ENCODE measurements around the gene EXD3.
"Not testable (repeated sequence)": the region's sequence is repeated elsewhere in the genome, so short reads cannot be mapped to it uniquely, and the experiment has no call there.

EXD3 gene

DNA sequence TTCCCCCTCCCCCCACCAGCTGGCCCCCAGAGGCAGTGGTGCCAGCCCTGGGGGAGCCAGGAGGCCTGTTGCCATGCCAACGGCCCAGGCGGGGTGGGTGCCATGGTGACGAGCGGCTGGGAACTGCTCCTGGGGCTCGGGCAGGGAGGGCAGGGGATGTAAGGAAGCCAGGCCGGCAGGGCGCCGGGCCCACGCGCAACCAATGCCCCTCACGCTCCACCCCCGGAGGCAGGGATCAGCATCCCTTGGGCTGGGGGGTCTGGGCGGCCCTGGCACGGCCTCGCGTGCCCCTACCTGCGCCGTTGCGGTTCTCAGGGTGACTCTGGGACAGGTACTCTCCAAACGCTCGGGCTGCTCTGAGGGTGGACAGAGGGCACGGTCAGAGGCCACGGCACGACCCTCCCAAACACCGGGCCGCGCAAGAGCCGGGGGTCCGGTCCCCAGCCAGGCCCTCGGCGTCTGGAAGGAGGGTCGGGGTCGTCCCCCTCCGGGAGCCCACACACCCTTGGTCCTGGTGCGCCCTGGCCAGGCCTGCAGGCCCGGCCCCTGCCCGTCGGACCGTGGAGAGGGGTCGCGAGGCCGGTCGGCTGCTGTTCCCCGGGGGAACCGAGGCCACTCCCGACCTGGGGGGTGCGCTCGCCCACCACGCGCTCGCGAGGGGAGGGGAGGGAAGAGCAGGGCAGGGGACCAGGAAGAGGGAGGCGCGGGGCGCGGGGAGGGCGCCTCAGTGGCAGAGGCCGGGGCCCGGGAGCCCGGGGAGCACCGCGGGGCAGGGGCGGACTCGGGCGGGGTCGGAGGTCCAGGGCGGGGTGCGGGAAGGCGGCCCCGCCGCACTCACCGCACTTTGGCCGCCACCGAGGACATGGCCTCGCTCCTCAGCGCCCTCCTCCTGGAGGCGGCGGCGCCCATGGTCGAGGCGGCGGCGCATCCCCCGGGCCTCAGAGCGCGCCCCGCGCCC lies 35.5 kb upstream of the EXD3 start:
- no peak for DNase-seq

DNA sequence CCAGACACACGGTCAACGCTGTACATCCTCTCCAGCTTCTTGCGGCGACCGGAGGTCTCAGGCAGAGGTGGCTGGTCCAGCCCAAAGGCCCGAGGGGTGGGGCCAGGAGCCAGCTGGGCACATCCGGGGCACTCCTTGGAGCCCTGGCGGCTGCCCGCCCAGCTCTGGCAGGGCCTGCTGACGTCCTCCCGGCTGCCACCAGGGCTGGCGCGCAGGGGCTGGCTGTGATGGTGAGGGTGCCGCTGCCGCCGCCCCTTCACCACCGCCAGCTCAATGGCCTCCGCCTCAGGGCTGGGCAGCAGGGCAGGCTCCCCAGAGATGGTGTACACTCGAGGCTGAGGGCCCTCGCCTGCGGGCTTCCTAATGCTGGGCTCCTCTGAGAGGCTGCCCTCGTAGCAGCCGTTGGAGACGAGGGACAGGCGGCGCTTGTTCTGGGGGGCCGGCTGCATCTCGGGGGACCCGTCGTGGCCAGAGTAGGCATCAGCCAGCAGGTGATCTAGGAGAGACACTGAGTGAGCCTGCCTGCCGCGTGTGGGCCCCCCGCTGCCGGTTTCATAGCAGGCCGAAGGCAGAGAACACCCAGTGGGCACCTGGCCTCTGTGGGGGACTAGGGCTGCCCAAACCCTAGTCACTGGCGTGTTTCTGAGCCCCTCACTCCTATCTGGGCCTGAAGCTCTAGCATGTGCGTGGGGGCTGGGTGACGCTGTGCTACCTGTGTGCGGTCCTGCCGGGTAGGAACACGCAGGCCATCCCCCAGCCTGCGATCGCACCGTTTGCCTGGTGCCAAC lies 34.6 kb upstream of the EXD3 start:
- no peak for DNase-seq

DNA sequence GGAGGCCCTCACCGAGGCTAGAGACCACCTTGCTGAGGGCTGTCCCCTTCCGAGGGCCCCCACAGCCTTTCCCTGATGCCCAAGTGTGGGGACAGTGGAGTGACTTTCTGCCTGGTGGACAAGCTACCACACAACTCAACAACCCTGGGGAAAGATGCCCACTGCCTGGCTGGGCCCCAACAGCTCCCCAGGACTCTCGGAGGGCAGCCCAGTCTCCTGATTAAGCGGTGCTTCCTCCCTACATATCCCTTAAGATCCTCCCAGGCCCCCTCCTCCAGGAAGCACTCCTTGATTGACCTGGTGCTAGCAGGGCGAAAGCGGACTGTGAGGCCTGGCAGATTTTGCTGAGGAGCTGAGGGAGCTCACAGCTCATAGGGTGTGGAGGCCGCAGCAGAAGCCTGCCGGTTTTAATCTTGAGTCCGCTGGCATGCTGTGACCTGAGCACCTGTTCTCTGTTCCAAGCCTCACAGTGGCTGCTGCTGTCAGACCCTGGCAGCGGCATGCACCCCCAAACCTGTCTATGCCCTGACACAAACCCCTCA lies 34.0 kb upstream of the EXD3 start:
- DNase-seq = no peak

DNA sequence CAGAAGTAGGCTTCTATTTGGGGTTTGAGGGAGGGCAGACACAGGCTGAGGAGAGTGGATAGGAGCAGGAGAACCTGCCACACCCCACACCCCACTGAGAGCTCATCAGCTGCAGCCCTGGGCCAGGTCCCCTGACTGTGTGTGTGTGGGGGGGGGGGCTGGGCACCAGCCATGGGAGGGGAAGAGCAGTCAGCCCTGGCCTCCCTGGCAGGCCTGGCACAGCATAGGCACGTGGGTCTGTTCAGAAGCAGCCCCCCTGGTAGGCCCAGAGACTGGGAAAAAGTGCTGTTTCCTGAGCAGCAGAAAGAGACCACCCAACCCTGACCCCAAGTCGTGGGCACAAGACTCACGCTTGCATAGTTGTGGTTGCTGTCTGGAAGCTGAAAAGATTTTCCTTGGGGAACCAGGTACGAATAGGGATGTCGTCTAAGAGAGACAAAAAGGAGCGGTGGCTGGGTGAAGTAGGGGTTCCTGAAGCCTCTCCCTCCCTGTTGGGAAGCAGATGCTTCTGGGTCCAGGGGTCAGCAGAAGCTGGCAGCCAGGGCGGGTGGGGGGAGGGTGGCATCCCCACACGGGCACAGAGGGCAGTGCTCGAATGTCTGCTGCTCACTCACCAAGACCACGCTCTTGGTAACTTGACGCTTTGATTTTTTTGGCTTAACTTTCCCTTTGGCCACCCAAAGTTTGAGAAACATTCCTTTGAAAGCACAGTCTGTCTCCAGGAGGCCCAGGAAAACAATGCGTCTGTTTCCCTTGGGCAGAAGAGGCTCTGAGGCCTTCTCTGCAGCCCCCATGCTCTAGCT lies 33.3 kb upstream of the EXD3 start:
- no peak for DNase-seq

DNA sequence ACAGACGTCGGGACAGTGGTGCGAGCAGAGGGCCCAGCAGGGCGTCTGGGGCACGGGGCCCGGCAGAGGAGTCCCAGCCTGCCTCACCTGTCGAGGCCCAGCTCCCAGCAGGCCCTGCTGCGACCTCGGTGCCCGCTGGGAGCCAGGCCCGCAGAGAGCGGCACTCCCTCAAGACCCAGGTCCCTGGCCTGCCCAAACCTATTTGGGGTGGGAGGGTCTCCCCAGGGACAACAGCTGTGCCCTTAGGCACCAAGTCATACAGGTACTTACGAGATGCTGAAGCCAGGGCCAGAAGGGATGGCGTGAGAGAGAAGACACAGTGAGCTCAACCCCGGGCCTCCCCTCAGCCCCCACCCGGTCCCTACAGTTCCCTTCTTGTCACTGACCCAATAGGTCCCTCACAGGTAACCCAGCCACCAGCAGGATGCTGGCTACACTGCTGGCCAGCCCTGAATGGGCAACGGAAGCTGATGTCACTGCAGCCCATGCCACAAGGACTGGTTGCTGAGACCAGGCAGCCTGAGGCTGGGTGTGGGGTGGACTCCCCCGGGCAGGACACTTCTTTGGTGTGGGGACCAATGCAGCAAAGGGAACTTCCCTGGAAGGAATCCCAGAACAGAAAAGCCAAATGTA lies 32.5 kb upstream of the EXD3 start:
- DNase-seq = no peak

DNA sequence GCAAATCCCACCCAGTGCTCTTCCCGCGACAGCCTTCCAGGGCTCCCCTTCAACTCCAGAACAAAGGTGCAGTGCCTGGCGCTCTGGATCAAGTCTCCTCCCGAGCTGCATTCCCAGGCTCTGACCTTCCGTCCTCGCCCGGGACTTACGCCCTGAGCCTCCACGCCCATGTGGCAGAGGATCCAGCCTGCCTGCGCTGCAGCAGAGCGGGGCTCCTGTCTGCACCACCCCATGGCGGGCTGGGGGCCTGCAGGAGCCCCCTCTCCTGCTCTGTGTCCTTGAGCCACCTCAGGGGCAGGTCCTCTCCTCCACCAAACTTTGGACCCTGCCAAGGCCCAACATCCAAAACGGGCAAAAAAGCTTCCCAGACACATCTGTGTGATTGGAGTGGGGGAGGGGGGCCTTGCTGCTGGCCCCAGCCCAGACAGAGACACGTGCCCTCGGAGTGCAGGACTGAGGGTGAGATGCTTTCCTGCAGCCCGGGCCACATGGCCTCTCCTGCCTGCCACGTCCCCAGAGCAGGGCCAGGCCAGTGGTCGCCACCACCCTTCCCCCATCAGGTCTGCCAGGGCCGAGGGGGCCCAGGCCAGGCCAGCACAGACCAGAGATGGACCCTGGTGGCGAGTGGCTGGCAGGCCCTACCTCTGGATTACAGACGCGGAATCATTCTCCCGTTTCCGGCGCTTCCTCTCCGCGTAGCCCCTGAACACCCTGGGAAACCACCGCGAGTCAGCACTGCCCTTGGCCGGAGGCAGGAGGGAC lies 31.8 kb upstream of the EXD3 start:
- no peak for DNase-seq

DNA sequence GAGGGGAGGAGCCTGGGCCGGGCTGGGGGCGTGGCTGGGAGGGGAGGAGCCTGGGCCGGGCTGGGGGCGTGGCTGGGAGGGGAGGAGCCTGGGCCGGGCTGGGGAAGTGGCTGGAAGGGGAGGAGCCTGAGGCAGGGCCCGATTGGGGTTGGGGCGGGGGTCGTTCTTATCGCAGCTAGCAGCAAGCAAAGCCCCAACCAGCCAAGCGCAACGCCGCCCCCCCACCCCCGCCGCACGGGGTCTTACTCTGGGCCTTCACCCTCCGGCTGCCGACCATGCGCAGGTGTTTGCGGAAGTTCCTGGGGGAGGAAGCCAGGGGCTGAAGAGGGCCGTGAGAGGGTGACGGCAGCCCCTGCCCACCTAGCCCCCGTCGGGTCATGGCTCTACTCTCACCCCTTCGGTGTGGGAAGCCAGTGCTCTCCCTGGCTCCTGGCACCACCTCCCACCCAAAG lies 31.2 kb upstream of the EXD3 start:
- no peak for DNase-seq

DNA sequence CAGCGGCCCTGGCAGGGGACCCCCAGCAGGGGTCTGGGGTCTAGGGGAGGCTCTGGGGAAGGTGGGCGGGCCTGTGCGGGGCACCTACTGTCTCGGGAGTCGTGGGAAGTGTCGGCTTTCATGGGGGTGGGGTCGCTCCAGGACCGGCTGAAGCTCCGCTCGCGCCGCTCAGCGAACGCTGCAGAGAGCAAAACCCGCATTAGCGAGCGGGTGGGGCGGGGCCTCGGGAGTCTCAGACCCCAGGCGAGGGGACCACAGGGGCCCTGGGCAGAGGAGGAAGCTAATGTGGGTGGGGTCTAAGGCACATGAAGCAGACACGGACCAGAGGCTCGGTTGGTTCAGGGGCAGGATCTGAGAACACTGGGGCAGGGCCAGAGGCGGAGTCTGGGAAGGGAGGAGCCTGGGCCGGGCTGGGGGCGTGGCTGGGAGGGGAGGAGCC lies 30.7 kb upstream of the EXD3 start:
- DNase-seq = no peak

DNA sequence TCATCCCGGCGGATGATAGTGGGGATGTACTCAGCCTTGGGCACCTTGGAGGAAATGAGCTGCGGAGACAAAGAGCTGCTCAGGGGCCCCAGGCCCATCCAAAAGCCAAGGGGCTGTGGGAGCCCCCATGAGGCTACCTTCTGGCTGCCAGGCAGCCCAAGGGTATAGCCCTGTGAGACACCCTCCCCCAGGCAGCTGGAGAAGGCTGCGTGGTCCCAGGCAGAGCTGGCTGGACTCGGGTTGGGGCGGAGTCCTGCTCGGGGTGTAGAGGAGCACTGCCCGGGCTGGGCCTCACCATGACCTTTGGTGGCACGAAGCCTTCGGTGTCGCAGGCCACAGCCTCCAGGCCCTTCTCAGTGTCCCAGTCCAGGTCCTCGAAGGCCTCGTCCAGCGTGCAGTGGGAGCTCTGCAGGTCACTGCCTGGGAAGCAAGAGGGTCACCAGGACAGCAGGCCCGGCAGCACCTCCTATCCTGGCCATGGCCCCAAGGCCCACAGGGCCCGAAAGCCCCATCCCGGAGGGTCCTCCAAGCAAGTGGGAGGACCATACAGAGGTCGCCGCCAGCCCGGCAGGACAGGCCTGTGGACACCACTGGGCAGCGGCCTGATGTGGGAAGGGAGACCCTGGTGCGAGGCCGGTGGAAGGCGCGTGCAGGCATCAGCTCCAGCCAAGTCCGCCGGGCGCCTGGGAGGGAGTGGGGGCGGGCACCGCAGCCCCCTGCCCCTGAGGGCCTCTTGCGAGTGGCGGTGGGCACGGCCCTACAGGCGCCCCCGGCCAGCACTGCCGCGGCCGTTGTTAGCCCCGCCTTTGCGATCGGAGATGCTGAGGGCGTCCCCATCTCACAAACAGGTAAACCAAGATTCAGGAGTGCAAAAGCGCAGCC lies 30.0 kb upstream of the EXD3 start:
- no peak for DNase-seq

DNA sequence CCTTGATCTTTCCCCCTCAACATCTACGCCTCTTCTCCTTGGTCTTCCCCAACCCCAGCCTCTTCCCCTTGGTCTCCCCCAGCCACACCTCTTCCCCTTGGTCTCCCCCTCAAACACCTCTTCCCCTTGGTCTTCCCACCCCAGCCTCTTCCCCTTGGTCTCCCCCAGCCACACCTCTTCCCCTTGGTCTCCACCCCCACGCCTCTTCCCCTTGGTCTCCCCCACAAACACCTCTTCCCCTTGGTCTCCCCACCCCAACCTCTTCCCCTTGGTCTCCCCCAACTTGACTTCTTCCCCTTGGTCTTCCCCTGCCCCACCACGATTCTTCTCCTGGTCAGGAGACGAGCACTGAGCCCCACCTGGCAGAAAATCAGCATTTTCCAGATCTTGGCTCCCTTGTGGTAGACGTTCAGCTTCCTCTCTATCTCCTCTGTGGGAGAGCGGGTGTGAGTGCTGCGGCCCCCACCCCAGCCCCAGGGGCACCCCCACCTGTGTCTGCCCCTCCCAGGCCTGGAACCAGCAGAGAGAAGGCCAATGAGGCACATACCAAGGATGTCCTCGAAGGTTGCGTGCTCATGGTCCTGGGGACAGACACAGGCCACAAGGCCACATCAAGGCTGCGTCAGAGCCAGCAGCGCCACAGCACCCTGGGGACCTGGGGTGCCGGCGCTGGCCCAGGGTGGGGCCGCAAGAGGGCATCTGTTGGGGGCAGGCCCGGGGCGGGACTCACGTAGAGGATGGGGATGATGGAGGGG lies 29.2 kb upstream of the EXD3 start:
- DNase-seq = no peak

DNA sequence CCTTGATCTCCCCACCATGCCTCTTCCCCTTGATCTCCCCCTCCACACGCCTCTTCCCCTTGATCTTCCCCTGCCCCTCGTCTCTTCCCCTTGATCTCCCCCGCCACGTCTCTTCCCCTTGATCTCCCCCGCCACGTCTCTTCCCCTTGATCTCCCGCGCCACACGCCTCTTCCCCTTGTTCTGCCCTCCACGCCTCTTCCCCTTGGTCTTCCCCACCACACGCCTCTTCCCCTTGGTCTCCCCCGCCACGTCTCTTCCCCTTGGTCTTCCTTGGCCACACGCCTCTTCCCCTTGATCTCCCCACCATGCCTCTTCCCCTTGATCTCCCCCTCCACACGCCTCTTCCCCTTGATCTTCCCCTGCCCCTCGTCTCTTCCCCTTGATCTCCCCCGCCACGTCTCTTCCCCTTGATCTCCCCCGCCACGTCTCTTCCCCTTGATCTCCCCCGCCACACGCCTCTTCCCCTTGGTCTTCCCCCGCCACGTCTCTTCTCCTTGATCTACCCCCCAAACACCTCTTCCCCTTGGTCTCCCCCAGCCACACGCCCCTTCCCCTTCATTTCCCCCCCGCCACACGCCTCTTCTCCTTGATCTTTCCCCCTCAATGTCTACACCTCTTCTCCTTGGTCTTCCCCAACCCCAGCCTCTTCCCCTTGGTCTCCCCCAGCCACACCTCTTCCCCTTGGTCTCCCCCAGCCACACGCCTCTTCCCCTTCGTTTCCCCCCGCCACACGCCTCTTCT lies 28.5 kb upstream of the EXD3 start:
- DNase-seq = not testable (repeated sequence)

DNA sequence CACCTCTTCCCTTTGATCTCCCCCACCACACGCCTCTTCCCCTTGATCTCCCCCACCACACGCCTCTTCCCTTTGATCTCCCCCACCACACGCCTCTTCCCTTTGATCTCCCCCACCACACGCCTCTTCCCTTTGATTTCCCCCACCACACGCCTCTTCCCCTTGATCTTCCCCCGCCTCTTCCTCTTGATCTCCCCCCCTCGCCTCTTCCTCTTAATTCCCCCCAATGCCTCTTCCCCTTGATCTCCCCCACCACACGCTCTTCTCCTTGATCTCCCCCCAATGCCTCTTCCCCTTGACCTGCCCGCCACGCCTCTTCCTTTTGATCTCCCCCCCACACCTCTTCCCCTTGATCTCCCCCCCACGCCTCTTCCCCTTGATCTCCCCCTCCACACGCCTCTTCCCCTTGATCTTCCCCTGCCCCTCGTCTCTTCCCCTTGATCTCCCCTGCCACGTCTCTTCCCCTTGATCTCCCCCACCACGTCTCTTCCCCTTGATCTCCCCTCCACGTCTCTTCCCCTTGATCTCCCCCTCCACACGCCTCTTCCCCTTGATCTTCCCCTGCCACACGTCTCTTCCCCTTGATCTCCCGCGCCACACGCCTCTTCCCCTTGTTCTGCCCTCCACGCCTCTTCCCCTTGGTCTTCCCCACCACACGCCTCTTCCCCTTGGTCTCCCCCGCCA lies 27.7 kb upstream of the EXD3 start:
- not testable (repeated sequence) for DNase-seq

DNA sequence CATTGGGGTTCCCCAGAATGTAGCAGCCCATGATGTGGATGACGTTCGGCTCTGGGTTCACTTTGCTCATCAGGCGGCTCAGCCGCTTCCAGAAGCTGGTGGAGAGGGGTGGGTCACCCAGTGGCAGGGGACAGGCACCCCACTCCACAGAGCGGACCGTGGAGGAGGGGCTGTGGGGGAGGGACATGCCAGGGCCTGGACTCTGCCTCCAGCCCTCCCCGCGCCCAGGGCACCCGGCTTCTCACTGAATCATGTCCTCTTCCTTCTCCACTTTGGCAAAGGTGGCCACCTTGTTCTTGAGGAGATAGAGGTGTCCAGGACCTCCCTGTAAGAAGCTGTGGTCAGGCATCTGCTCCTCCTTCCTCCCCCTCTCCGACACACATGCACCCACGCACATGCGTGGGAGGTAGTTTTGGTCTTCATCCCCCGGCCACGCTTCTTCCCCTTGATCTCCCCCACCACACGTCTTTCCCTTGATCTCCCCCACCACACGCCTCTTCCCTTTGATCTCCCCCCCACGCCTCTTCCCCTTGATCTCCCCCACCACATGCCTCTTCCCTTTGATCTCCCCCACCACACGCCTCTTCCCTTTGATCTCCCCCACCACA lies 27.1 kb upstream of the EXD3 start:
- DNase-seq = no peak

DNA sequence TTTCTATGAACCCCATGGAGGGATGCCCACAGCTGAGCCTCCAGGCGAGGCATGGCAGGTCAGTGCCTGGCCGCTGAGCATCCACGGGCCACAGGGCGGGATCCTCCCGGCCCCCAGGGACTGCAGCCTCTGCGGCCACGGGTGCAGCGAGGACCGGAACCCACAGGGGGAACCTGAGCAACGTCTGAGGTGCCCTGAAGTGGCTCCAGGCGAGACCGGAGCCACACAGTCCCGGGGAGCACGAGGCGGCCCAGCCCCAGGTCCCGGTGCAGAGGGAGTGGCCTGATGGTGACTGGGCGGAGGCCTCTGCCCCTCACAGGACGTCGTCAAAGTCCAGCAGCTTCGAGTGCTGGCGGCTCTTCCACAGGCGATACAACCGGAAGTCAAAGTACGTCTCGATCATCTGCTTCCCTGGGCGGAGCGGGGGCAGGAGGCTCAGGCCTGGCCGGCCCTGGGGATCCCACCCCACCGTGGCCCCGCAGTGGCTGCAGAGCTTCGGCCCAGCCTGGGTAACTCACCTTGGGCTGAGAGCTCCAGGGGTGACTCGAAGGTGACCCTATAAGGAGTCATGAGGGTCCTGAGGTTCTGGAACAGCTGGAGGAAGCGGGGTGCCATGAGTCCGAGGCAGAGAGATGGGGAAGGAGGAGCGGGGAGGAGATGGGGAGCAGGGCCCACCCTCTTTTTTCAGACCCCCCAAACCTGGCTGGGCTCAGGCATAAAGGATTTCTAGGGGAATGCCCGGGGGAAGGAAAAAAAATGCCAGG lies 26.3 kb upstream of the EXD3 start:
- no peak for DNase-seq

DNA sequence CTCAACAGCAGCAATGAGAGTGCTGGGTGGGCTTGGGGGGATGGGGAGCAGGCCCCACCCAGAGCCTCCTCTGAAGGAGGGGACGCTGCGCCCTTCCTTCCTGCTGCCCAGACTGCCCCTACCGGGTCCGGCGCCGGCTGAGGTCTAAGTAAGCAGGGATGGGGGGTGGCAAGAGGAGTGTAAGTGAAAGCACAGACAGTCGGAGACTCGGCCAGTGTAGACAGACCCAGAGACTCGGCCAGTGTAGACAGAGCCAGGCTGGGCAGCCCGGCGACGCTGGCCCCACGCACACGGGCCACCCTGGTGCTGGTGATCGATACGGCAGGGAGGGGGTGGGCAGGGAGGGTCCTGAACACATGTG lies 25.6 kb upstream of the EXD3 start:
- DNase-seq = no peak

DNA sequence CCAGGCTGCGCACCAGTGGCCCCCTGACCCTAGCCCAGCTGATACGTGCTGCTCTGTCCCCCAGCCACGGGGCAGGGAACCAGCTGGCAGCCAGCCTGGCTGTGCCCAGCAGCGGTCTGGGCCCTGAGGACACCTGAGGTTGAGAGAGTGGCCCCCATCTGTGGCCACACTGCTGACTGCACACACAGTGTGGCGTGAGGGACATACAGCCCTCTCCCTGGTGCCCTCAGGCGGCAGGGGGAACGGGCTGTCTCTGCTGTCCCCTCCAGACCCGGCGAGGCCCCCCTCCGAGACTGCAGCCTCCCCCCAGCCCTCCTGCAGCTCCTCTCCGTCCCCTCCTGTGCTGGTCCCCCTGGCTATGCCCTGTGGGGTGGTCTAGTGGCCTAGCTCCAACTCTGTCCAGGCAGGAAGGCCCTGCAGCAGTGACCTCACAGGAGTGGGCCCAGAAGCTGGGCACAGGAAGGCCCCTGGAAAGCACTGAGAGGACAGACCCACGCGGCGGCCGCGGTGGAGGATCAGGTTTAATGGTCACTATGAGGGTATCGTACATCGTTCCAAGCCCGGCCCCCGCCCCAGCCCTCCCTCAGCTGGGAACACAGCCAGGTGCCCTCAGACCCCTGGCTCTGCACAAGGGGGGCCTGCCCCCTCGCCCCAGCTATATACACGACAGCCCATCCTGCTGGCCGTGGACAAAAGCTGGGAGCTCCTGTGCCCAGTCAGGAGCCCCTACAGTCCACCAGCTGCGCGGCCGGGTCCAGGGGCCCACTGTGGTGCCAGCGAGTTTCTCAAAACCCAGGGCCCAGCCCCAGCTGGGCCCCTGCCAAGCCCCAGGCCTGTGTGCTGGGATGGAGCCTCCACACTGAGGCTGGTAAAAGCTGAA lies 25.0 kb upstream of the EXD3 start:
- no peak for DNase-seq
